ENCODE results near the gene POLR3K. TPM values are rescaled to one million over a fixed set of nuclear protein-coding genes. Genes with fewer than 3 reads are reported as not detected.

POLR3K gene
- total RNA-seq, 4 donors from 2014 or later = 2.0 to 2.8 (median 2.7) TPM

- 72% methylated on average over 3 of the region's 9 CpGs for WGBS
- Histone ChIP-seq H3K36me3 (peaks cover 48% of the 10 kb centered on the region), H3K27me3 (no peaks in the 10 kb centered on the region), H3K27ac (no peak overlapping the region), H3K4me3 (no peak overlapping the region), H3K9me3 (no peaks in the 10 kb centered on the region), H3K4me1 (peaks cover 46% of the 10 kb centered on the region)
- DNase-seq (ENCODE audit: low spot score in 2 of 2) = no peak
- TF ChIP-seq CTCF (IDR thresholded peaks at IDR 0.05) = no peak
Observed at GRCh38 chr16:64914-65255, 11.5 kb upstream of the POLR3K start.

- no peak for TF ChIP-seq CTCF (IDR thresholded peaks at IDR 0.05)
- no peak for TF ChIP-seq POLR2AphosphoS5 (IDR thresholded peaks at IDR 0.05)
- TF ChIP-seq EP300 (IDR thresholded peaks at IDR 0.05) = no peak
- TF ChIP-seq POLR2A (IDR thresholded peaks at IDR 0.05) = no peak
- no peak overlapping the region for H3K4me3 ChIP-seq
- no peaks in the 10 kb centered on the region for H3K27me3 ChIP-seq
- peaks cover 40% of the 10 kb centered on the region for H3K4me1 ChIP-seq
- DNase-seq (ENCODE audit: low spot score in 2 of 2) = no peak
- no peaks in the 10 kb centered on the region for H3K9me3 ChIP-seq
- H3K36me3 ChIP-seq = peaks cover 54% of the 10 kb centered on the region
- H3K27ac ChIP-seq = no peak overlapping the region
- WGBS = 92% methylated on average over 20 of the region's 25 CpGs
Observed at GRCh38 chr16:63998-64913, 10.8 kb upstream of the POLR3K start.

- H3K27me3 ChIP-seq = no peaks in the 10 kb centered on the region
- no peak for DNase-seq (ENCODE audit: low spot score in 2 of 2)
- H3K4me3 ChIP-seq = no peak overlapping the region
- H3K4me1 ChIP-seq = peaks cover 32% of the 10 kb centered on the region
- TF ChIP-seq CTCF (IDR thresholded peaks at IDR 0.05) = no peak
- TF ChIP-seq POLR2AphosphoS5 (IDR thresholded peaks at IDR 0.05) = no peak
- no peak for TF ChIP-seq POLR2A (IDR thresholded peaks at IDR 0.05)
- no peak for TF ChIP-seq EP300 (IDR thresholded peaks at IDR 0.05)
- no peak overlapping the region for H3K27ac ChIP-seq
- H3K36me3 ChIP-seq = peaks cover 62% of the 10 kb centered on the region
- no peaks in the 10 kb centered on the region for H3K9me3 ChIP-seq
- WGBS = 95% methylated on average over 4 of the region's 16 CpGs
Observed at GRCh38 chr16:63466-63865, 10.1 kb upstream of the POLR3K start.

- no peak for TF ChIP-seq POLR2A (IDR thresholded peaks at IDR 0.05)
- no peak for TF ChIP-seq POLR2AphosphoS5 (IDR thresholded peaks at IDR 0.05)
- no peak for TF ChIP-seq CTCF (IDR thresholded peaks at IDR 0.05)
- TF ChIP-seq EP300 (IDR thresholded peaks at IDR 0.05) = no peak
- H3K4me1 ChIP-seq = peaks cover 27% of the 10 kb centered on the region
- no peak overlapping the region for H3K27ac ChIP-seq
- DNase-seq (ENCODE audit: low spot score in 2 of 2) = no peak
- H3K27me3 ChIP-seq = no peaks in the 10 kb centered on the region
- H3K36me3 ChIP-seq = peaks cover 67% of the 10 kb centered on the region
- 98% methylated on average over 9 of the region's 21 CpGs for WGBS
- no peak overlapping the region for H3K4me3 ChIP-seq
- no peaks in the 10 kb centered on the region for H3K9me3 ChIP-seq
Observed at GRCh38 chr16:62968-63391, 9.6 kb upstream of the POLR3K start.

GRCh38 chr16:62283-62967 lies 9.0 kb upstream of the POLR3K start:
- no peaks in the 10 kb centered on the region for H3K9me3 ChIP-seq
- H3K36me3 ChIP-seq = peaks cover 72% of the 10 kb centered on the region
- WGBS = 96% methylated on average over 27 of the region's 34 CpGs
- H3K4me1 ChIP-seq = peaks cover 22% of the 10 kb centered on the region
- no peak overlapping the region for H3K4me3 ChIP-seq
- DNase-seq (ENCODE audit: low spot score in 2 of 2) = no peak
- TF ChIP-seq CTCF (IDR thresholded peaks at IDR 0.05) (no peak), POLR2A (IDR thresholded peaks at IDR 0.05) (no peak), POLR2AphosphoS5 (IDR thresholded peaks at IDR 0.05) (no peak), EP300 (IDR thresholded peaks at IDR 0.05) (no peak)
- no peak overlapping the region for H3K27ac ChIP-seq
- no peaks in the 10 kb centered on the region for H3K27me3 ChIP-seq

Data from suprapubic skin (tissue), 4 donors.